H9 (cell line): ENCODE results near the gene RNF214. TPM values are rescaled to one million over a fixed set of nuclear protein-coding genes. Genes with fewer than 3 reads are reported as not detected.

ENCODE experiments used
- DNase-seq: peaks from one replicate; pipeline ENCODE4 v3.0.0-alpha.2; 2017
- H2AFZ ChIP-seq: one replicate; pipeline ENCODE4 v1.6.1; 2013; ENCODE audit warnings: mild to moderate bottlenecking, low read length, control low read depth, moderate library complexity
- H2AK5ac ChIP-seq: 2 replicates; pipeline ENCODE4 v1.6.1; 2013; ENCODE audit warnings: low read length, control low read depth, mixed read lengths; ENCODE audit not compliant: insufficient read length
- H2BK120ac ChIP-seq: one replicate; pipeline ENCODE4 v1.6.1; 2013; ENCODE audit warnings: low read depth, mild to moderate bottlenecking, low read length, control low read depth, inconsistent platforms; ENCODE audit not compliant: poor library complexity, severe bottlenecking
- H2BK12ac ChIP-seq: 2 replicates; pipeline ENCODE4 v1.6.1; 2013; ENCODE audit warnings: low read length, control low read depth, mixed read lengths, low read depth; ENCODE audit not compliant: insufficient read length
- H2BK15ac ChIP-seq: 2 replicates; pipeline ENCODE4 v1.6.1; 2013; ENCODE audit warnings: low read depth, low read length, control low read depth
- H2BK20ac ChIP-seq: one replicate; pipeline ENCODE4 v1.6.1; 2013; ENCODE audit warnings: low read depth, mild to moderate bottlenecking, low read length, control low read depth, inconsistent platforms; ENCODE audit not compliant: poor library complexity, severe bottlenecking
- H2BK5ac ChIP-seq: 2 replicates; pipeline ENCODE4 v1.6.1; 2013; ENCODE audit warnings: low read length, control low read depth, mixed read lengths; ENCODE audit not compliant: insufficient read length
- H3K14ac ChIP-seq: 2 replicates; pipeline ENCODE4 v1.6.1; 2013; ENCODE audit warnings: low read length, control low read depth; ENCODE audit not compliant: insufficient read depth
- H3K18ac ChIP-seq: 2 replicates; pipeline ENCODE4 v1.6.1; 2013; ENCODE audit warnings: low read depth, mild to moderate bottlenecking, mixed read lengths, low read length, control low read depth; ENCODE audit not compliant: insufficient read length
- H3K23ac ChIP-seq: 2 replicates; pipeline ENCODE4 v1.6.1; 2013; ENCODE audit warnings: low read length, control low read depth, mixed read lengths, low read depth; ENCODE audit not compliant: insufficient read length
- H3K23me2 ChIP-seq: 2 replicates; pipeline ENCODE4 v1.6.1; 2013; ENCODE audit warnings: low read depth, mild to moderate bottlenecking, mixed read lengths, low read length, control low read depth; ENCODE audit not compliant: insufficient read length, poor library complexity, severe bottlenecking
- H3K27ac ChIP-seq: 2 replicates; pipeline ENCODE4 v1.5.1; 2013; ENCODE audit warnings: low read length, control low read depth, mixed read lengths, low read depth; ENCODE audit not compliant: insufficient read length
- H3K27me3 ChIP-seq: 2 replicates; pipeline ENCODE4 v1.6.1; 2013; ENCODE audit warnings: low read length, control low read depth, inconsistent platforms; ENCODE audit not compliant: insufficient read depth
- H3K4ac ChIP-seq: 2 replicates; pipeline ENCODE4 v1.6.1; 2013; ENCODE audit warnings: low read depth, mild to moderate bottlenecking, control low read depth, inconsistent platforms, low read length, moderate library complexity
- H3K4me1 ChIP-seq: 2 replicates; pipeline ENCODE4 v1.6.1; 2013; ENCODE audit warnings: low read length, control low read depth, inconsistent platforms; ENCODE audit not compliant: insufficient read depth
- H3K4me2 ChIP-seq: 2 replicates; pipeline ENCODE4 v1.6.1; 2013; ENCODE audit warnings: low read length, control low read depth, mixed read lengths; ENCODE audit not compliant: insufficient read length, insufficient read depth
- H3K56ac ChIP-seq: 2 replicates; pipeline ENCODE4 v1.6.1; 2013; ENCODE audit warnings: low read depth, mild to moderate bottlenecking, mixed read lengths, low read length, control low read depth; ENCODE audit not compliant: insufficient read length
- H3K79me1 ChIP-seq: 2 replicates; pipeline ENCODE4 v1.6.1; 2013; ENCODE audit warnings: low read depth, mild to moderate bottlenecking, moderate library complexity, low read length, control low read depth, inconsistent platforms; ENCODE audit not compliant: insufficient read depth, poor library complexity, severe bottlenecking
- H3K79me2 ChIP-seq: 2 replicates; pipeline ENCODE4 v1.6.1; 2013; ENCODE audit warnings: low read length, control low read depth, inconsistent platforms; ENCODE audit not compliant: insufficient read depth
- H3K9ac ChIP-seq: 2 replicates; pipeline ENCODE4 v1.6.1; 2013; ENCODE audit warnings: low read length, control low read depth, mixed read lengths; ENCODE audit not compliant: insufficient read length; ENCODE audit errors: extremely low read depth
- H3K9me3 ChIP-seq: one replicate; pipeline ENCODE4 v1.6.1; 2013; ENCODE audit warnings: low read depth, low read length, inconsistent platforms; ENCODE audit not compliant: control insufficient read depth
- H3T11ph ChIP-seq: one replicate; pipeline ENCODE4 v1.6.1; 2013; ENCODE audit warnings: mild to moderate bottlenecking, low read length, control low read depth, inconsistent platforms
- H4K20me1 ChIP-seq: one replicate; pipeline ENCODE4 v1.6.1; 2013; ENCODE audit not compliant: control insufficient read depth, insufficient read length, insufficient read depth
- H4K5ac ChIP-seq: 2 replicates; pipeline ENCODE4 v1.6.1; 2013; ENCODE audit warnings: low read depth, mild to moderate bottlenecking, mixed read lengths, low read length, control low read depth; ENCODE audit not compliant: insufficient read length
- H4K8ac ChIP-seq: replicated peaks from 2 replicates; pipeline ENCODE4 v1.6.1; 2013; ENCODE audit warnings: low read length, control low read depth, mixed read lengths, low read depth; ENCODE audit not compliant: insufficient read length
- H4K91ac ChIP-seq: 2 replicates; pipeline ENCODE4 v1.6.1; 2013; ENCODE audit warnings: low read depth, mild to moderate bottlenecking, moderate library complexity, mixed read lengths, low read length, control low read depth; ENCODE audit not compliant: insufficient read length
- H3K27ac Mint-ChIP-seq, 3 experiments: 2 replicates in 2 of 3; 3 replicates in 1 of 3; pipeline ENCODE4 v1.8.0; 2020 to 2021; ENCODE audit warnings: mixed read lengths in 3 of 3, mild to moderate bottlenecking in 1 of 3, moderate library complexity in 1 of 3
- H3K27me3 Mint-ChIP-seq: 2 replicates; pipeline ENCODE4 v1.8.0; 2021; ENCODE audit warnings: low read depth, mild to moderate bottlenecking, moderate library complexity, mixed read lengths
- H3K36me3 Mint-ChIP-seq, 3 experiments: 2 replicates in 2 of 3; 3 replicates in 1 of 3; pipeline ENCODE4 v1.8.0; 2020 to 2021; ENCODE audit warnings: low read depth in 3 of 3, mixed read lengths in 3 of 3; ENCODE audit not compliant: insufficient read depth in 1 of 3
- H3K4me1 Mint-ChIP-seq, 2 experiments: 2 replicates each; pipeline ENCODE4 v1.8.0; 2020; ENCODE audit warnings: mixed read lengths in 2 of 2
- H3K4me3 Mint-ChIP-seq, 2 experiments: 2 replicates in 1 of 2; 3 replicates in 1 of 2; pipeline ENCODE4 v1.8.0; 2020 to 2021; ENCODE audit warnings: mild to moderate bottlenecking in 2 of 2, mixed read lengths in 2 of 2, moderate library complexity in 1 of 2
- H3K9me3 Mint-ChIP-seq, 2 experiments: 2 replicates in 1 of 2; 3 replicates in 1 of 2; pipeline ENCODE4 v1.8.0; 2020; ENCODE audit warnings: mild to moderate bottlenecking in 2 of 2, mixed read lengths in 2 of 2, moderate library complexity in 1 of 2
- WGBS: extraction: QIAGEN DNeasy Blood & Tissue Kit; methylation state at CpG from one replicate; pipeline ENCODE4 v1.1.7; 2013; ENCODE audit warnings: missing lambda C conversion rate, low lambda C conversion rate, mixed read lengths; ENCODE audit not compliant: insufficient read length; ENCODE audit errors: extremely low coverage; 5-methylcytosine and 5-hydroxymethylcytosine counted together
- total RNA-seq: library from RNA; stranded (reverse); gene quantifications from 2 replicates; pipeline ENCODE4 v1.2.1, GENCODE V29; 2021
- TF ChIP-seq, protein P1 (sequence below): fragments of 200-600 bp; sonication (generic); conservative IDR thresholded peaks from 3 replicates; pipeline ENCODE4 v1.8.0; 2021; ENCODE audit warnings: antibody characterized with exemption, mild to moderate bottlenecking

Gene RNF214
- total RNA-seq, 1 experiment from 2014 or later: 26.0 TPM

GRCh38 chr11:117298195-117298594, 65.7 kb downstream of the RNF214 start:
- H2BK120ac ChIP-seq: no peak overlapping the region
- H4K91ac ChIP-seq: no peak overlapping the region
- Mint-ChIP-seq H3K9me3 (no peaks in the 10 kb centered on the region), H3K36me3 (peaks cover 0 to 8% (median 6%) of the 10 kb centered on the region in 3 experiments; a peak in 4 of 7 replicates), H3K4me3 (no peak overlapping the region), H3K4me1 (peaks cover 23 to 24% of the 10 kb centered on the region in 2 experiments), H3K27me3 (no peaks in the 10 kb centered on the region; the same call in 1 of the 2 replicates), H3K27ac (no peak overlapping the region)
- H3K79me2 ChIP-seq: no peaks in the 10 kb centered on the region
- no peak overlapping the region for H4K8ac ChIP-seq
- H2BK20ac ChIP-seq: no peak overlapping the region
- no peak overlapping the region for H3K56ac ChIP-seq
- H2BK15ac ChIP-seq: no peak overlapping the region
- no peaks in the 10 kb centered on the region for H4K20me1 ChIP-seq
- H2AFZ ChIP-seq: no peak overlapping the region
- no peak overlapping the region for H3K18ac ChIP-seq
- H3K9me3 ChIP-seq: no peaks in the 10 kb centered on the region
- no peak overlapping the region for H3K4me2 ChIP-seq
- no peak overlapping the region for H4K5ac ChIP-seq
- no peak overlapping the region for H3T11ph ChIP-seq
- no peaks in the 10 kb centered on the region for H3K27me3 ChIP-seq
- no CpG with 5 or more reads among the region's 8 CpGs for WGBS
- no peak for DNase-seq
- H3K23ac ChIP-seq: no peak overlapping the region
- TF ChIP-seq, protein P1, sequence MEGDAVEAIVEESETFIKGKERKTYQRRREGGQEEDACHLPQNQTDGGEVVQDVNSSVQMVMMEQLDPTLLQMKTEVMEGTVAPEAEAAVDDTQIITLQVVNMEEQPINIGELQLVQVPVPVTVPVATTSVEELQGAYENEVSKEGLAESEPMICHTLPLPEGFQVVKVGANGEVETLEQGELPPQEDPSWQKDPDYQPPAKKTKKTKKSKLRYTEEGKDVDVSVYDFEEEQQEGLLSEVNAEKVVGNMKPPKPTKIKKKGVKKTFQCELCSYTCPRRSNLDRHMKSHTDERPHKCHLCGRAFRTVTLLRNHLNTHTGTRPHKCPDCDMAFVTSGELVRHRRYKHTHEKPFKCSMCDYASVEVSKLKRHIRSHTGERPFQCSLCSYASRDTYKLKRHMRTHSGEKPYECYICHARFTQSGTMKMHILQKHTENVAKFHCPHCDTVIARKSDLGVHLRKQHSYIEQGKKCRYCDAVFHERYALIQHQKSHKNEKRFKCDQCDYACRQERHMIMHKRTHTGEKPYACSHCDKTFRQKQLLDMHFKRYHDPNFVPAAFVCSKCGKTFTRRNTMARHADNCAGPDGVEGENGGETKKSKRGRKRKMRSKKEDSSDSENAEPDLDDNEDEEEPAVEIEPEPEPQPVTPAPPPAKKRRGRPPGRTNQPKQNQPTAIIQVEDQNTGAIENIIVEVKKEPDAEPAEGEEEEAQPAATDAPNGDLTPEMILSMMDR: no peak
- no peak overlapping the region for H2AK5ac ChIP-seq
- no peak overlapping the region for H2BK5ac ChIP-seq
- H2BK12ac ChIP-seq: no peak overlapping the region
- peaks cover 4% of the 10 kb centered on the region; the same call in 1 of the 2 replicates for H3K4me1 ChIP-seq
- no peaks in the 10 kb centered on the region for H3K23me2 ChIP-seq
- H3K27ac ChIP-seq: no peak overlapping the region
- H3K4ac ChIP-seq: no peak overlapping the region
- no peaks in the 10 kb centered on the region for H3K79me1 ChIP-seq
- no peak overlapping the region for H3K14ac ChIP-seq
- no peak overlapping the region for H3K9ac ChIP-seq
